Heart left ventricle (tissue), 13 donors: ENCODE results near the gene SMARCD2.

Experiments used
- POLR2A ChIP-seq, 2 donors: fragments of 450-650 bp; IDR thresholded peaks; one replicate each; pipeline ENCODE4 v1.6.1; 2017; ENCODE audit warnings: antibody characterized with exemption in 2 of 2, mild to moderate bottlenecking in 2 of 2, moderate library complexity in 2 of 2
- TF ChIP-seq, protein P1 (sequence below), 12 donors: fragments of 200-600 bp; sonication (generic) in 4 of 12; IDR thresholded peaks; one replicate each; pipeline versions ENCODE4 v1.5.0 to v1.8.0; 2018 to 2022; ENCODE audit warnings: antibody characterized with exemption in 12 of 12, mild to moderate bottlenecking in 5 of 12
- donor health status: ischemic (EF 13 %, LVEDD 7.1; RV severe dilation, severe dysfunction).
- donor health status: DM: no; HTN: yes; CAD: no.
- donor health status: DM: no; HTN: no; CAD: no.
- donor health status: ischemic (EF 25% LVEDD 6.9; RV normal size, moderate dysfunction).
- donor health status: ischemic (EF 25% LVEDD 5.7; RV mildly dilated, moderate dysfunction).
- donor health status: ischemic (EF 35%, LVEDD 5.7; RV mildly dilated, moderate dysfunction).
- donor health status: nonischemic (EF 11% LVEDD 7.7; RV severe dilation, severe dysfunction).
- donor health status: DM: yes; HTN: yes; CAD: no.
- donor health status: PGD.
- donor health status: ischemic (EF 29% LVEDD 5.4; RV normal size, mild dysfunction).
- donor health status: nonischemic (EF 23%, LVEDD 6.1; RV moderate dilation, normal function).

DNA sequence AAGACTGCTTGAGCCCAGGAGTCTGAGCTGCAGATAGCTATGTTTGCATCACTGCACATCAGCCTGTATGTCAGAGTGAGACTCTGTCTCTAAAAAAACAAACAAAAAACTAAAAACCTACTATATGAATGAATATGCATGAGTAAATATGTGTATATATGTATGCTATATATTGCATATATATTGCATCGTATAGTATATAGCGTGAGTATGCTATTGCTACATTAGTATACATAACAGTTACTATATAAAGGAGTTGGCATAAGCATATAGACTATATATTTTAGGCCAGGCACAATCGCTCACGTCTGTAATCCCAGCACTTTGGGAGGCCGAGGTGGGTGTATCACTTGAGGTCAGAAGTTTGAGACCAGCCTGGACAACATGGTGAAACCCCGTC lies 52.4 kb downstream of the SMARCD2 start:
- TF ChIP-seq, protein P1, sequence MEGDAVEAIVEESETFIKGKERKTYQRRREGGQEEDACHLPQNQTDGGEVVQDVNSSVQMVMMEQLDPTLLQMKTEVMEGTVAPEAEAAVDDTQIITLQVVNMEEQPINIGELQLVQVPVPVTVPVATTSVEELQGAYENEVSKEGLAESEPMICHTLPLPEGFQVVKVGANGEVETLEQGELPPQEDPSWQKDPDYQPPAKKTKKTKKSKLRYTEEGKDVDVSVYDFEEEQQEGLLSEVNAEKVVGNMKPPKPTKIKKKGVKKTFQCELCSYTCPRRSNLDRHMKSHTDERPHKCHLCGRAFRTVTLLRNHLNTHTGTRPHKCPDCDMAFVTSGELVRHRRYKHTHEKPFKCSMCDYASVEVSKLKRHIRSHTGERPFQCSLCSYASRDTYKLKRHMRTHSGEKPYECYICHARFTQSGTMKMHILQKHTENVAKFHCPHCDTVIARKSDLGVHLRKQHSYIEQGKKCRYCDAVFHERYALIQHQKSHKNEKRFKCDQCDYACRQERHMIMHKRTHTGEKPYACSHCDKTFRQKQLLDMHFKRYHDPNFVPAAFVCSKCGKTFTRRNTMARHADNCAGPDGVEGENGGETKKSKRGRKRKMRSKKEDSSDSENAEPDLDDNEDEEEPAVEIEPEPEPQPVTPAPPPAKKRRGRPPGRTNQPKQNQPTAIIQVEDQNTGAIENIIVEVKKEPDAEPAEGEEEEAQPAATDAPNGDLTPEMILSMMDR (IDR thresholded peaks at IDR 0.05), result no peak
- TF ChIP-seq POLR2A (IDR thresholded peaks at IDR 0.05), result no peak
